ENCODE results near the gene CNN2. TPM values are rescaled to one million over a fixed set of nuclear protein-coding genes. Genes with fewer than 3 reads are reported as not detected.
A peak's percentile ranks its signal among the peaks of the same experiment; 100 is the strongest.

The CNN2 gene
- total and polyA plus RNA-seq, 2 of the 4 experiments (the other 2 are of a cell fraction): 272 to 395 TPM

DNA sequence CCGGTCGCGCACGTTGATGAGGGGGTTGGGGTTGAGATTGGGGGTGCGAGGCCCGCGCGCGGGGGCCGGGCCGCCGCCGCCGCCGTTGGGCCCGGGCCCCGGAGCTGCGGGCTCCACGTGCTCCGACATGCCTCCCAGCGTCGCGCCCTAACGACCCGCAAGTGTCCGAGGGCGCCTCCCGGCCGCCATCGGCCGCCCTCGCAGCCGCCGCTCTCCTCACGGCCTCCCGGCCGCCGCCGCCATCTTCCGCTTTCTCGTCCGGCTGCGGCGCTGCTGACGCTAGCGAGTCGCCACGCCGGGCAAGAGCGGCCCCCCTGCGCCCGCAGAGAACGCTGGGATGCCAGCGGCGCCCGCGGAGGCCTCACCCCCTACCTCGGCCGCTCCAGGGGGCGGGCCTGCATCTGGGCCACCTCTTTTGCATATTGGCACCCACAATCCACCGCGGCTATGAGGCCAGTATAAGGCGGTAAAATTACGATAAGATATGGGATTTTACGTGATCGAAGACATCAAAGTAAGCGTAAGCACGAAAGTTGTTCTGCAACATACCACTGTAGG lies 5.5 kb upstream of the CNN2 start, which contains the start of gene TMEM259:
Gene TMEM259 (minus strand): TSS at position 256 of the 558 bp plus-strand sequence. CDS start 127 bp downstream, at position 129.
- Histone ChIP-seq H3K9me1 (ENCODE audit: insufficient read depth, low read length) (peaks cover 9% of the 10 kb centered on the region; the same call in 1 of the 2 replicates), H3K56ac (ENCODE audit: extremely low read depth, insufficient read depth, low read length) (peak within 1 kb of the TSS; percentile 91), H4K5ac (ENCODE audit: low read depth, low read length) (peak within 1 kb of the TSS; percentile 67), H3K9me3 (ENCODE audit: control insufficient read depth, insufficient read depth, low read length) (no peaks in the 10 kb centered on the region), H3K79me1 (ENCODE audit: low read depth in 1 of 2, low read length in 2 of 2) (peaks cover 0 to 45% of the 10 kb centered on the region in 2 experiments; a peak in 3 of 4 replicates), H2AK9ac (replicated peaks; ENCODE audit: low read depth, low read length, poor library complexity) (peak within 1 kb of the TSS; percentile 95), H3K4me3 (ENCODE audit: insufficient read depth, low read depth, low read length) (peak within 1 kb of the TSS; percentile 66), H3K4me2 (ENCODE audit: low read depth, low read length) (peak within 1 kb of the TSS; percentile 98), H2BK5ac (ENCODE audit: low read depth, low read length, poor library complexity, severe bottlenecking) (peak within 1 kb of the TSS; percentile 97), H2BK20ac (ENCODE audit: low read depth, low read length) (peak within 1 kb of the TSS; percentile 96; the same call in 1 of the 2 replicates), H4K91ac (ENCODE audit: insufficient read depth, low read depth, low read length) (peak within 1 kb of the TSS; percentile 91), H3K36me3 (ENCODE audit: control insufficient read depth, insufficient read depth, low read length) (no peaks in the 10 kb centered on the region), H3K18ac (ENCODE audit: low read depth, low read length) (peak within 1 kb of the TSS; percentile 88; the same call in 1 of the 2 replicates), H2BK120ac (ENCODE audit: low read depth, low read length) (peak within 1 kb of the TSS; percentile 96), H3K4me1 (ENCODE audit: control insufficient read depth, insufficient read depth, low read length) (peaks cover 32% of the 10 kb centered on the region), H3K14ac (replicated peaks; ENCODE audit: low read depth, low read length) (peak within 1 kb of the TSS; percentile 96), H3K4ac (ENCODE audit: low read depth, low read length) (peak within 1 kb of the TSS; percentile 89), H4K8ac (ENCODE audit: low read depth in 2 of 2, low read length in 2 of 2) (peak within 1 kb of the TSS; percentile 66 to 99), H4K20me1 (ENCODE audit: insufficient read depth, low read length) (peaks cover 50% of the 10 kb centered on the region), H3K27me3 (ENCODE audit: control insufficient read depth, insufficient read depth, low read length) (no peaks in the 10 kb centered on the region), H2AFZ (replicated peaks; ENCODE audit: low read length, poor library complexity) (peak within 1 kb of the TSS; percentile 84), H2BK15ac (ENCODE audit: low read depth, low read length) (peak within 1 kb of the TSS; percentile 91; the same call in 1 of the 3 replicates), H3K27ac (ENCODE audit: insufficient read depth, low read length) (peak within 1 kb of the TSS; percentile 66), H3K23ac (ENCODE audit: low read depth, low read length) (peak within 1 kb of the TSS; percentile 95), H3K9ac (ENCODE audit: low read depth, low read length) (peak within 1 kb of the TSS; percentile 93), H2AK5ac (ENCODE audit: low read depth, low read length) (peak within 1 kb of the TSS; percentile 90)
- ChIA-PET CTCF (no interaction called here), POLR2A (ENCODE audit: unreplicated experiment) (interaction anchor here (0.6 kb wide), 1 partner anchor 169 kb away, joined by 11 read pairs; no protein-coding TSS in a partner anchor)
- intact Hi-C loops (cut with micrococcal nuclease) (no loop called here), dilution Hi-C loops (cut with HindIII; ENCODE audit: low sequenced_read_pairs, unreplicated experiment) (no loop called here), in situ Hi-C loops (cut with MboI; ENCODE audit: low sequenced_read_pairs) (no loop called here)
- DNase-seq (peak; percentile 96), ATAC-seq (ENCODE audit: low read depth) (peak; percentile 93)
- BruUV-seq (replicated peaks): no TSS peak
- TF ChIP-seq, protein P1, sequence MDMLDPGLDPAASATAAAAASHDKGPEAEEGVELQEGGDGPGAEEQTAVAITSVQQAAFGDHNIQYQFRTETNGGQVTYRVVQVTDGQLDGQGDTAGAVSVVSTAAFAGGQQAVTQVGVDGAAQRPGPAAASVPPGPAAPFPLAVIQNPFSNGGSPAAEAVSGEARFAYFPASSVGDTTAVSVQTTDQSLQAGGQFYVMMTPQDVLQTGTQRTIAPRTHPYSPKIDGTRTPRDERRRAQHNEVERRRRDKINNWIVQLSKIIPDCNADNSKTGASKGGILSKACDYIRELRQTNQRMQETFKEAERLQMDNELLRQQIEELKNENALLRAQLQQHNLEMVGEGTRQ (IDR thresholded peaks at IDR 0.05; ENCODE audit: low read depth, low read length): no peak
- TF ChIP-seq, protein P2, sequence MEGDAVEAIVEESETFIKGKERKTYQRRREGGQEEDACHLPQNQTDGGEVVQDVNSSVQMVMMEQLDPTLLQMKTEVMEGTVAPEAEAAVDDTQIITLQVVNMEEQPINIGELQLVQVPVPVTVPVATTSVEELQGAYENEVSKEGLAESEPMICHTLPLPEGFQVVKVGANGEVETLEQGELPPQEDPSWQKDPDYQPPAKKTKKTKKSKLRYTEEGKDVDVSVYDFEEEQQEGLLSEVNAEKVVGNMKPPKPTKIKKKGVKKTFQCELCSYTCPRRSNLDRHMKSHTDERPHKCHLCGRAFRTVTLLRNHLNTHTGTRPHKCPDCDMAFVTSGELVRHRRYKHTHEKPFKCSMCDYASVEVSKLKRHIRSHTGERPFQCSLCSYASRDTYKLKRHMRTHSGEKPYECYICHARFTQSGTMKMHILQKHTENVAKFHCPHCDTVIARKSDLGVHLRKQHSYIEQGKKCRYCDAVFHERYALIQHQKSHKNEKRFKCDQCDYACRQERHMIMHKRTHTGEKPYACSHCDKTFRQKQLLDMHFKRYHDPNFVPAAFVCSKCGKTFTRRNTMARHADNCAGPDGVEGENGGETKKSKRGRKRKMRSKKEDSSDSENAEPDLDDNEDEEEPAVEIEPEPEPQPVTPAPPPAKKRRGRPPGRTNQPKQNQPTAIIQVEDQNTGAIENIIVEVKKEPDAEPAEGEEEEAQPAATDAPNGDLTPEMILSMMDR (conservative IDR thresholded peaks at IDR 0.05; ENCODE audit: low read depth, low read length): no peak
- TF ChIP-seq FOS (IDR thresholded peaks at IDR 0.05; ENCODE audit: low read depth, low read length) (no peak), CHD1 (IDR thresholded peaks at IDR 0.05; ENCODE audit: low read depth, low read length) (no peak; the same call in 1 of the 2 replicates), MAZ (IDR thresholded peaks at IDR 0.05; ENCODE audit: borderline replicate concordance, low read depth, low read length) (peak; percentile 90), CEBPB (IDR thresholded peaks at IDR 0.05; ENCODE audit: low read depth, low read length) (no peak), MAFK (IDR thresholded peaks at IDR 0.05; ENCODE audit: low read depth, low read length) (0 out of 2 replicates have a peak, but pooled peaks have one; percentile 9), RAD21 (IDR thresholded peaks at IDR 0.05; ENCODE audit: low read length) (no peak), RCOR1 (IDR thresholded peaks at IDR 0.05; ENCODE audit: insufficient replicate concordance, low read length) (no peak), BHLHE40 (IDR thresholded peaks at IDR 0.05; ENCODE audit: low read depth, low read length) (no peak), MXI1 (IDR thresholded peaks at IDR 0.05; ENCODE audit: borderline replicate concordance, low read depth, low read length) (peak; percentile 72; the same call in 1 of the 2 replicates), NFE2L2 (IDR thresholded peaks at IDR 0.05; ENCODE audit: low read depth, low read length) (no peak)
- 0% methylated on average over 13 of the region's 68 CpGs; no CpG with 5 or more reads in 1 of the 2 experiments for WGBS, 2 experiments (ENCODE audit: extremely low coverage in 2 of 2, insufficient read length in 1 of 2)
